GM12864 (cell line): ENCODE measurements around the gene HRH3.

Experiments
- DNase-seq: peaks from one replicate; pipeline ENCODE4 v3.0.0-alpha.2; 2011; ENCODE audit warnings: low read depth
- H3K4me3 ChIP-seq: 2 replicates; pipeline ENCODE4 v1.5.1; 2011; ENCODE audit warnings: mild to moderate bottlenecking, low read depth, low read length, control low read depth
- TF ChIP-seq, protein P1 (sequence below): IDR thresholded peaks from 2 replicates; pipeline ENCODE4 v1.5.1; 2011; ENCODE audit warnings: low read depth, mild to moderate bottlenecking, moderate library complexity, low read length, control low read depth, inconsistent platforms; ENCODE audit errors: missing control alignments

HRH3 gene

DNA sequence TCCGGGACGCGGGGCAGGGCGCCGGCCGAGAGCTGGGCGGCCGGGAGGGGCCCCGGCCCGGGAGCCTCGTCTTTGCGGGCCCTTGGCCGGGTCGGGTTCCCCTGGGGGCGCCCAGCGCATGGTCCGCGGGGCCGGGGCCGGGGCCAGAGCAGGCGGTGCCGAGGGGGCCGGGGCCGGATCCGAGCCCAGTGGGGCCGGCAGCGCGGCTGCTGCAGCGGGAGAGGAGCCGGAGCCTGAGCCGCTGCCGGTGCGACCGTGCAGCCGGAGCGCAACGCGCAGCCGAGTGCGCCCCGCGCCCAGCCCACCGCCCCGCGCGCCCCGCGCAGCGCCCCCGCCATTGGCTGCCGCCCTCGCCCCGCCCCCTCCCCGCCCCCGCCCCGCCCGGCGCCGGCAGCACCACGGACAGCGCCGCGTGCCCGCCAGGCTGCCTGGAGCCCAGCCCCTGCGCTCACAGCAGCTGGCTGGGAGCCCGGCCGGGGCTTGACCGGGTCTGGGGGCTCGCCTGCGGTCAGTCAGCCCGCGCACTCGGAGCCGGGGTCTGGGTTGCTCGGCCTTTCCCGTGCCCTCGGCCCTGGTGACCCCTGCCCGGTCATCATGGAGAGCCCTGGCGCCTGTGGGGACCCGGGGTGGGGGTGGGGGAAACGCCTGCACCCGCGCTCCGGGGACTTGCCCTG lies at the start of gene HRH3:
TSS of gene HRH3 (minus strand) at position 287 of the 674 bp plus-strand sequence. CDS start 308 bp downstream, outside the sequence.
- no peak for DNase-seq
- H3K4me3 ChIP-seq = no peak within 1 kb of the TSS; the same call in 1 of the 2 replicates

DNA sequence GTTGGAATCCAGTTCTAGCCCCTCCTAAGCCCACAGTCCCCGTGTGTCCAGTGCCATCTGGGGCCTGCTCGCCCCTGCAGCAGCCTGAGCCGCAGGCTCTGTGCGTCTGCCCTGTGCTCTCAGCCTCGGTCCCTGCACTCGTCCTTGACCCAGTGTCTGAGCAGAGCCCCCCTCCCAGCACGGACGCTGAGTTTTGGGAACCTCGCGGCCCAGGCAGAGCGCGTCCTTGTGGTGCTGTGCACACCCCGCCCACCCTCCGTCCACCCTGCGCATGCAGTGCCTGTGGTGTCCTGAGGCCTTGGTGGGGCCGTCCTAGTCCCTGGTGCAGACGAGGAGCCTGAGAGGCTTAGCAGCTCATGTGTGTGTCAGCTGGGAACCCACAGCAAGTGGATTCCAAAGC lies 49.8 kb upstream of the HRH3 start:
- no peak overlapping the region for H3K4me3 ChIP-seq
- no peak for DNase-seq
- TF ChIP-seq, protein P1, sequence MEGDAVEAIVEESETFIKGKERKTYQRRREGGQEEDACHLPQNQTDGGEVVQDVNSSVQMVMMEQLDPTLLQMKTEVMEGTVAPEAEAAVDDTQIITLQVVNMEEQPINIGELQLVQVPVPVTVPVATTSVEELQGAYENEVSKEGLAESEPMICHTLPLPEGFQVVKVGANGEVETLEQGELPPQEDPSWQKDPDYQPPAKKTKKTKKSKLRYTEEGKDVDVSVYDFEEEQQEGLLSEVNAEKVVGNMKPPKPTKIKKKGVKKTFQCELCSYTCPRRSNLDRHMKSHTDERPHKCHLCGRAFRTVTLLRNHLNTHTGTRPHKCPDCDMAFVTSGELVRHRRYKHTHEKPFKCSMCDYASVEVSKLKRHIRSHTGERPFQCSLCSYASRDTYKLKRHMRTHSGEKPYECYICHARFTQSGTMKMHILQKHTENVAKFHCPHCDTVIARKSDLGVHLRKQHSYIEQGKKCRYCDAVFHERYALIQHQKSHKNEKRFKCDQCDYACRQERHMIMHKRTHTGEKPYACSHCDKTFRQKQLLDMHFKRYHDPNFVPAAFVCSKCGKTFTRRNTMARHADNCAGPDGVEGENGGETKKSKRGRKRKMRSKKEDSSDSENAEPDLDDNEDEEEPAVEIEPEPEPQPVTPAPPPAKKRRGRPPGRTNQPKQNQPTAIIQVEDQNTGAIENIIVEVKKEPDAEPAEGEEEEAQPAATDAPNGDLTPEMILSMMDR = no peak

More for the DNA sequence above, at the start of gene HRH3:
- TF ChIP-seq, protein P1 = no peak

DNA sequence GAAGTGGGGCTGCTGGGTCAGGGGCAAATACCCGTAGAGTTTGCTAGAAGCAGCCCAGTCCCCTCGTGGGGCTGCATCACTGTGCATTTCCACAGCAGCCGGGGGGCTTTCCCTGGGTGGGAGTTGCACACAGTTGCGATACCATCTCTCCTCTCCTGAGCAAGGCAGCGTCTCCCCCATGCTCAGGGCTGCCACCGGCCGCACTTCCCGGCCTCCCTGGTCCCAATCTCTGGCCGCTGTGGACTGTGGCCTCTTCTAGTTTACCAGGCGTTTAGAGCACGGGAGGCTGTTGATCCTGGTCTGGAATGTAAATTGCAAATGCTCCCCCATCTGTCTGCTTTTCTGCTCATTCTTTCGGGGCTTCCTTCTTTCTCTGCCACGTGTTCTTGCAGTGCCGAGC lies 49.3 kb upstream of the HRH3 start:
- H3K4me3 ChIP-seq = no peak overlapping the region
- TF ChIP-seq, protein P1 = no peak
- no peak for DNase-seq

DNA sequence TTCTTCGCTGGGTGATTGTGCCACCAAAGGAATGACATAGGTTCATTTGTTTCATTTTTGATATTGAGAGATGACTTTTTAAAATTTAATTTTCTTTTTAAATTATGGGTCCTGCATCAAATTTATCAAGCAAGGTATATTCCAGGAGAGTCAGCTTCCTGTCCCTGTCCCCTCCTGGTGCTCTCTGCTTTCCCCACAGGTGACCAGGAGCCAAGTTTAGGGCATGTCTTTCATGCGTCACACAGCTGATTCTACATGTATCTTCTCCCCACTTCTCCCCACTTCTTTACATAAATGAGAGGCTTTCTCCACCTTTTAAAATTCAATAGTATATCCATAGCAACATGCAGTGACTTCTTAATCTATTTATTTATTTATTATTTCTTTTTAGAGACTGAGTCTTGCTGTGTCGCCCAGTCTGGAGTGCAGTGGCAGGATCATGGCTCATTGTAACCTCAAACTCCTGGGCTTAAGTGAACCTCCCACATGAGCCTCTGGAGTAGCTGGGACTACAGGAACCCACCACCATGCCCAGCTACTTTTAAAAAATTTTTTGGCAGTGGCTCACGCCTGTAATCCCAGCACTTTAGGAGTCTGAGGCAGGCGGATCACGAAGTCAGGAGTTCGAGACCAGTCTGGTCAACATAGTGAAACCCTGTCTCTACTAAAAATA lies 48.3 kb upstream of the HRH3 start:
- no peak for DNase-seq
- TF ChIP-seq, protein P1 = no peak
- no peak overlapping the region for H3K4me3 ChIP-seq

DNA sequence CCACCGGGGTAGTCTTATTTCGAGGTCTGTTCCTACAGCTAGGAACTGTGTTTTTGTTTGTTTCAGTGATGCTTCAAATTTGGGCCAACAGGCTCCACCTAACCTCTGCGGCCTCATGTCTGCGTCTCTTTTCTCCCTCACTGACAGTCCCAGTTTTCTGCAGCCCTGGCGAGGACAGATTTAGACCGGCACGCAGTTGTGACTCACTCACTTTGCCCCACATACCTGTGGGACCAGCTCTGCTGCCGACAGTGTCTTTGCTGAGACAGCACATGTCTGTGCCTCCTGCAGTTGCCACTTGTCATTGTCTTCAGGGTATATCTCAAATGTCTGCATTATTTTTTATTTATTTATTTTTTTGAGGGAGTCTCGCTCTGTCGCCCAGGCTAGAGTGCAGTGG lies 47.5 kb upstream of the HRH3 start:
- H3K4me3 ChIP-seq = no peak overlapping the region
- TF ChIP-seq, protein P1 = no peak
- DNase-seq = no peak

DNA sequence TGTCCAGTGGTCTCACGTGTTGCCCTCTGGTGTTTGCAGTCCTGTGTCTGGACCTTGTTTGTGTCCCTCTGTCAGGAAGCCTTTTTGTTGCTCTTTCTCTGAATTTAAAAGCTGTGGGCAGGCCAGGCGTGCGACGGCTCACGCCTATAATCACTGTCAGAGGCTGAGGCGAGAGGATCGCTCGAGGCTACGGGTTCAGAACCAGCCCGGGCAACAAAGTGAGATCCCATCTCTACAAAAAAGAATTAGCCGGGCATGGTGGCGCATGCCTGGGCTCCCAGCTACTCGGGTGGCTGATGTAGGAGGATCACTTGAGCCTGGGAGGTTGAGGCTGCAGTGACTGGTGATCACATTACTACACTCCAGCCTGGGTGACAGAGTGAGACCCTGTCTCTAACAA lies 46.8 kb upstream of the HRH3 start:
- TF ChIP-seq, protein P1 = no peak
- no peak for DNase-seq
- H3K4me3 ChIP-seq = no peak overlapping the region
